CD4-positive, alpha-beta T cell treated with Interleukin-15 for 4 hours (primary cell): ENCODE measurements around the gene NDUFV3.
A peak's percentile ranks its signal among the peaks of the same experiment; 100 is the strongest.
"Not testable (repeated sequence)": the region's sequence is repeated elsewhere in the genome, so short reads cannot be mapped to it uniquely, and the experiment has no call there.

Experiments used
- DNase-seq: peaks from one replicate; pipeline ENCODE4 v3.0.0-alpha.2; 2020; ENCODE audit warnings: low spot score

The NDUFV3 gene

DNA sequence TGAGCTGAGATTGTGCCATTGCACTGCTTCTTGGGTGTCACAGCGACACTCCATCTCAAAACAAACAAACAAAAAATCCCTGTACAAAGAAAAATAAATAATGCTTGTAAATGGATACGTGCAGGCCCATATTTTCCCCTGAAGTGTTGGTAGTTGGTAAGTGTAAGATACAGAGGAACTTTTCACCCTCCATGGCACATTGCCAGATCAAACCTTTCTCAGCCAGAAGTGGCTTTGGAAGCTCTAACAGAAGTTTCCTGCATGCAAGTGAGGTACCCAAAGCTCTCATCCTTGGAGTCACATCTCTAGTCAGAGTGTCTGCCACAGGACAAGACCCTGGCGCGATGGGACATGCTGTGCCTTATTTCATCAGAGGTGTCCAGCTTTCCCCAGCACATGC, 7.3 kb downstream of the NDUFV3 start:
- DNase-seq, result no peak

- DNase-seq, result no peak
Measured at GRCh38 chr21:42903817-42904216, 10.7 kb downstream of the NDUFV3 start.

GRCh38 chr21:42905195-42905594, 12.1 kb downstream of the NDUFV3 start:
- no peak for DNase-seq

GRCh38 chr21:42906233-42906632, 13.1 kb downstream of the NDUFV3 start:
- no peak for DNase-seq

DNA sequence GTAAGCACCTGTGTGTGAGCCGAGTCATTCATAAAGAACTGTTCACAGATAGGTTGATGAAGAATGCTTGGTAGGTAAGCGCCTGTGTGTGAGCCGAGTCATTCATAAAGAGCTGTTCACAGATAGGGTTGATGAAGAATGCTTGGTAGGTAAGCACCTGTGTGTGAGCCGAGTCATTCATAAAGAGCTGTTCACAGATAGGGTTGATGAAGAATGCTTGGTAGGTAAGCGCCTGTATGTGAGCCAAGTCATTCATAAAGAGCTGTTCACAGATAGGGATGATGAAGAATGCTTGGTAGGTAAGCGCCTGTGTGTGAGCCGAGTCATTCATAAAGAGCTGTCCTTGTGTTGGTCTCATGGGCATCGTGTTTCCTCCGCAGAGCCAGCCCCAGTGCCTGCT, 15.4 kb downstream of the NDUFV3 start:
- DNase-seq, result not testable (repeated sequence)

DNA sequence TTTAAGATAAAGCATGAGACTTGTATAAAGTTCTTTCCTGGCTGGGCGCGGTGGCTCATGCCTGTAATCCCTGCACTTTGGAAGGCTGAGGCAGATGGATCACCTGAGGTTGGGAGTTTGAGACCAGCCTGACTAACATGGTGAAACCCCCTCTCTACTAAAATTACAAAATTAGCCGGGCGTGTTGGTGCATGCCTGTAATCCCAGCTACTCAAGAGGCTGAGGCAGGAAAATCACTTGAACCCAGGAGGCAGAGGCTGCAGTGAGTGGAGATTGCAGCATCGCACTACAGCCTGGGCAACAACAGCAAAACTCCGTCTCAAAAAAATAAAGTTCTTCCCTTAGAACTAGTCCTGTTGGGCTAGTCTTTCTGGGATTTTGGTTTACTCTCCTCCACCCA, 18.8 kb downstream of the NDUFV3 start:
- DNase-seq, result not testable (repeated sequence)

DNA sequence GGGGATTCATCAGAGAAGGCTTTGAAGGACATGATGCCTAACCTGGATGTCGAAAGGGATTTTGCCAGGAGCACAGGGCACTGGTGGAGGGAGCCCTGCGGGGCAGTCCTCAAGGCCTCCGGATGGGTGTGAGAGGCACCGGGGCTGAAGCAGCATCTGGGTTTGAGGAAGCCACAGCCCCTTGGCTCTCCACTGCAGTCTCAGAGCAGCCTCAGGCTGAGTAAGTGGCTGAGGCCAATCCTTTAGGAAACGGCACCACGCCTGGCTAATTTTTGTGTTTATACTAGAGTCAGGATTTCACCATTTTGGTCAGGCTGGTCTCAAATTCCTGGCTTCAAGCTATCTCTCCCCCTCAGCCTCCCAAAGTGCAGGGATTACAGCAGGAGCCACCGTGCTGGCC, 20.4 kb downstream of the NDUFV3 start:
- no peak for DNase-seq

- no peak for DNase-seq
Measured at GRCh38 chr21:42918291-42918690, 25.2 kb downstream of the NDUFV3 start.

DNA sequence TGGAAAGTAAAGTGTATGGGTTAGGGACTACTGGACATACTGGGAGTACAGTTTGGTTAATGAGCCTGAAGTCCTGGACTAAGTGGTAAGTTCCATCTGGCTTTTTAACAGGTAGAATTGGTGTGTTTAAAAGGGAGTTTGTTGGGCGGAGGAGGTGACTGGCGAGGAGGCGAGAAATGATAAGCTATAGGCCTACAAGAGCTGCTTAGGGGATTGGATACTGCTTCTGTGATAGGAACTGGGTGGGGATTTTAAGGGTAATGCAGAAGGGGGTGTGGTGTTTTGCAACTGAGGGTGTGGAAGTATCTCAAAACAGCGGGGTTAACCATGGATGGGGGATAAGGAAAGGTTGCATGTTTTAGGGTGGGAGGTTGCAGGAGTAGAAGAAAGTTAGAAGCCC, 28.8 kb downstream of the NDUFV3 start:
- no peak for DNase-seq

DNA sequence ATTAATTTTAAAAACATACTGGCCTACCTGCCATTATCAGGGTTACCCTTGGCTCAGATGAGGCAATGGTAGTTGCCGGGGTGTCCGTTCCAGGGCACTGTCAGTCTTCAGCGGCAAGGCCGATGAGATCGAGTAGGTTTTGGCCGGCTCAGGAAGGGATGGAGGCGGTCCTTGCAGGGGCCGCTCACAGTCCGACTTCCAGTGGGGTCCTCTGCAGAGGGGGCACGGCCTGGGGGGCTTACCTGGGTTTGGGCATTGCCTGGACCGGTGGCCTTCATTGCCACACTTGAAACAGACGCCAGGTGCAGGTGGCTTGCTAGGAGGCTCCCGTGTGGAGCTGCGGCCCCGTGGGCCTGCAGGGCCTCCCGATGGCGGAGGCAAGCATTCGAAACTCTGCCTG, 29.8 kb downstream of the NDUFV3 start:
- no peak for DNase-seq

DNA sequence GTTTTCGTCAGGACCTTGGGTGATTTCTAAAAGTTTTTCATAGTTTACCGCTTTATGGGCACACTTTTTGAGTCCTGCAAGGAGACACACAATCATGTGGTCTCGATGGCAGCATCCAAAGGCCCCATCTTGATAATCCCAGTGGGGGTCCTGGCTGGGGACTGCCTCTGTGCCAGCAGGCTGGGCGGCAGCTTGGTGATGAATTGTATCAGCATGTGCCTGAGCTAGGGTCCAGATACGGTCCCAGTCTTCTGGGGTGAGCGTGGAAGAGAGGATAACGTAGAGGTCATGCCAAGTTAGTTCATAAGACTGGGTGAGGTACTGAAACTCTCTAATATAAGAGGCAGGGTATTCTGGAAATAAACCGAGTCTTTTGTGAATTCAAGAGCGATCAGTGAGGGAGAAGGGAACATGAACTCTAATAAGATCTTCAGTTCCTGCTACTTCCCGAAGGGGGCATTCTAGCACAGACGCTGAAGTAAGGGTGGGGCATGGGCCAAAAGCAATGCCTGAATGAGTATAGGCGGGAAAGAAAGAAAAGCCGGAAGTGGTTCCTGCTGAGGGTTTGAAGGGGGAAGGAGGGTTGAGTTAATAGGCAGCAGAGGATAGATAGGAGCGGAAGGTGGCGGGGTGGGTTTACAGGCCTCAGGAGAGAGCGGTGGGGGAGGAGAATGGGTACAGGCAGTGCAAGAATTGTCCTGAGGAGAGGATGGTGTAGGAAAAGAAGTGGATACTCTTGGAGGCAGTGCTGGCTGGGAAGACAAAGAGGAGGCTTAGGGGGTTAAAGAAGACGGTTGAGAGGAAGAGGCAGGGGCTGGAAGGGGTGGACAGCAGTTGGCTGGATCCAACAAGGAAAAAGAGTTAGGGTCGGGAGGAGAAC, 30.7 kb downstream of the NDUFV3 start:
- peak; percentile 73 for DNase-seq

- no peak for DNase-seq
Measured at GRCh38 chr21:42924433-42924751, 31.3 kb downstream of the NDUFV3 start.

DNA sequence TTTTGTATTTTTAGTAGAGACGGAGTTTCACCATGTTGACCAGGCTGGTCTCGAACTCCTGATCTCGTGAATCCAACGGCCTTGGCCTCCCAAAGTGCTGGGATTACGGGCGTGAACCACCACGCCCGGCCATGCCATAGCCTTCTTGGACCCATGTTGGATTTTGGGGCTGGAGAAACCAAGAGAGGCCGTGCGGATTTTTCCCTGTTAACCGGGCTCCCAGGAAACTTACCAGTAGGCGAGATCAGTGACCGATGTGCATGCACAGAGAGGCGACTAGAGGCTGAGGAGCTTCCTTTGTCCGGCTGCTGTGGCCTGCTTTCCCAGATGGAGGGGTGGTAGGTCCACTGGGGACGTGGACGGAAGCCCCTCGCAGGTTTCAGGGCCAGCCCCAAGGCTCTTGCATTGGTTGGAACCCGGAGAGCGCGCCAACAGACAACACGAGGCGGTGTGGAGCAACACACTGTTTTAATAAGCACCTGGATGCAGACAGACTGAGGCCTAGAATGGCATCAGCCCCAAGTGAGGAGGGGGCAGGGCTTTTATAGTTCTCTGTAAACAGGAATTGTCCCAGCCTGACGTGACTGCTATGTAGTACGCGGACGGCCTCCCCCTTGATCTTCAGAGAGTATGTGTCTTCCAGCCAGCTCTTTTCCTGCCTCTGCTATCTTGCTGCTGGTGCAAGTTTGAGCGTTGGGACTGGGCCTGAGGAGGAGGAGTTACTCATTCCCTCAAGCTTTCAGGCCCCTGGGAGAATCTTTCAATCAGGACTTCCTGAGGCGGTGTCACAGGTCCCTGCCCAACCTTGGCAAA, 32.2 kb downstream of the NDUFV3 start, which contains the start of gene ERVH48-1:
ERVH48-1 (minus strand) TSS at position 517 of the 813 bp plus-strand sequence. CDS start 6,624 bp downstream, outside the sequence.
- no peak for DNase-seq

DNA sequence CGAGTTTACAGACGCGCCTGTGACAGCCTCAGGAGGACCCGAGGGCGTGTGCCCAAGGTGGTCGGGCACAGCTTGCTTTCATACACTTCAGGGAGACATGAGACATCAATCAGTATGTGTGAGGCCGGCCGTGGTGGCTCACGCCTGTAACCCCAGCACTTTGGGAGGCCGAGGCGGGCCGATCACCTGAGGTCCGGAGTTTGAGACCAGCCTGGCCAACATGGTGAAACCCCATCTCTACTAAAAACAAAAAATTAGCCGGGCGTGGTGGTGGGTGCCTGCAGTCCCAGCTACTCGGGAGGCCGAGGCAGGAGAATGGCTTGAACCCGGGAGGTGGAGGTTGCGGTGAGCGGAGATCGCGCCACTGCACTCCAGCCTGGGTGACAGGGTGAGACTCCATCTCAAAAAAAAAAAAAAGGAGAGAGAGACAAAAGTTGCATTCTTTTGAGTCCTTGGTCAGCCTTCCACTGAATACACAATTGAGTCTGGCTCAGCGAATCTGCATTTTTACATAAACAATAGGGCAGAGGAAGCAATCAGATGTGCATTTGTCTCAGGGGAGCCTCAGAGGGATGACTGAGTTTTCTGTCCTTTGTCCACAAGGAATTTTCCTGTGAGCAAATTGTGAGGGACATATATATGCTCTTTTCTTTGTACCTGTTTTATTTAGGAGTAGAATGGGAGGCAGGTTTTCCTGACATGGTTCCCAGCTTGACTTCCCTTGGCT, 34.5 kb downstream of the NDUFV3 start:
- not testable (repeated sequence) for DNase-seq

- DNase-seq, result no peak
Measured at GRCh38 chr21:42929969-42930368, 36.9 kb downstream of the NDUFV3 start.

DNA sequence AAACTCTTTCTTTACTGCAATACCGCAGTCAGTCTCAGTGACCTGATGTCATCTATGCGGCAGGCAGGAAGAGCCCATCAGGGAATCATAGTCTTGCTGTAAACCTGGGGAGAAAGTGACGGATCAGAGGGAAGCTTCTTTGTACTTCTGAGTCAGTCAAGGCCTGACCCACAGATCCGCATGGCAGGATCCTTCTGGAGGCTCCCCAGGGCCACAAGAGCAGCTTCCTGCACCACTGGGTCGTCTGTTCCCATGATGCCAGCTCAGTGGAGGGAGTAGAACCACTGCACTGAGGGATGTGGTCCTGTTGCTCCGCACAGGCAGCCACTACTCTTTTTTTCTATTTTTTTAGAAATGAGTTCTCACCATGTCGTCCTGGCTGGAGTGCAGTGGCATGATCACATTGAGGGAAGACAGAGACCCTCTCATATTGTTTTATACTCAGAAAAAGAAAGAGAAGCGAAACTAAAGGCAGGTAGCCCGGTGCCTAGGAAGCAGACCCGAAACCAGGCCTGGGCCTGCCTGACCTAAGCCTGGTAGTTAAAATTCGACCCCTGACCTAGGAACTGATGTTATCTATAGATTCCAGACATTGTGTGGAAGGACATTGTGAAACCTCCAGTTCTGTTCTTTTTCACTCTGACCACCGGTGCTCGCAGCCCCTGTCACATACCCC, 38.6 kb downstream of the NDUFV3 start:
- DNase-seq, result no peak

DNA sequence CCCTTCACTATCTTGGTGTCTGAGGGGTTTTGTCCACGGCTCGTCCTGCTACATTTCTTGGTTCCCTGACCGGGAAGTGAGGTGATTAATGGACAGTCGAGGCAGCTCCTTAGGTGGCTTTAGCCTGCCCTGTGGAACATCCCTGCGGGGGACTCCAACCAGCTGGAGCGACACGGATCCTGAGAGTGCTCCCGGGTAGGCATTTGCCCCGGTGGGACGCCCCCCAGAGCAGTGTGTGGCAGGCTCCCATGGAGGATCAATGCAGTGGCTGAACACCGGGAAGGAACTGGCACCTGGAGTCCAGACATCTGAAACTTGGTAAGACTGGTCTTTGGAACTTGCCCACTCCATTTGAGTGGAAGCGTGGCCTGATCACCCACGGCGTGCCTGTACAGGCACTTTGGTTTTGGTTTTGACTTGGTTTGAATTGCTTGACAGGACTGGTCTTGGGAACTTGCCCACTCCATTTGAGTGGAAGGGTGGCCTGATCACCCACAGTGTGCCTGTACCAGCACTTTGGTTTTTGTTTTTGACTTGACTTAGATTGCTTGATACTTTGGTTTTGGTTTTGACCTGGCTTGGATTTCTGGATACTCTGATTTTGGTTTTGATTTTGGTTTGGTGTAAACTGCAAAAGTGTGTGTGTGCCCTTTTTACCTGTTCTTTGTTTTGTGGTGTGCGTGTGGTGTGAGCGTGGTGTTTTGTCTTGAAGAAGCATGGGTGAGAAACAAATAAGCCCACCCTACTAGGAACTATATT, 39.4 kb downstream of the NDUFV3 start:
- DNase-seq, result not testable (repeated sequence)

DNA sequence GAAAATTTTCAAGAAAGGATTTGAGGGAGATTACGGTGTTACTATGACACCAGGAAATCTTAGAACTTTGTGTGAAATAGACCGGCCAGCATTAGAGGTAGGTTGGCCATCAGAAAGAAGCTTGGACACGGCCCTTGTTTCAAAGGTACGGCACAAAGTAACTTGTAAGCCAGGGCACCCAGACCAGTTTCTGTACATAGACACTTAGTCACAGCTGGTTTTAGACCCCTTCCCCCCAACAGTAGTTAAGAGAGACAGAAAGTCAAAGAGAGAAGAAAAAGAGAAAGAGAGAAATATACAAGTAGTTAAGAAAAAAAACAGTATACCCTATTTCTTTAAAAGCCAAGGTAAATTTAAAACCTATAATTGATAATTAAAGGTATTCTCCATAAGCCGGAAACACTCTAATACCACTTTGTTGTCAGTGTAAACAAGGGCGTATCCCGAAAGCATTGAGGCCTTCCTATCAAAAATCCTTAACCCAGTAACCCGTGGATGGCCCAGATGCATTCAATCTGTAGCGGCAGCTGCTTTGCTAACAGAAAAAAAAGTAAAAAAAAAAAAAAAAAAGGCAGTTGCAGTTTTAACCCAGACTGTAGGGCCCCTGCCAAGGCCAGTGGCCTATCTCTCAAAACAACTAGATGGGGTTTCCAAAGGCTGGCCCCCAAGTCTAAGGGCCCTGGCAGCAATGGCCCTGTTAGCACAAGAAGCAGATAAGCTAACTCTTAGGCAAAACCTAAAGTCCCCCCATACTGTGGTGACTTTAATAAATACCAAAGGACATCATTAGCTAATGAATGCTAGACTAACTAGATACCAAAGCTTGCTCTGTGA, 40.2 kb downstream of the NDUFV3 start:
- DNase-seq, result not testable (repeated sequence)

DNA sequence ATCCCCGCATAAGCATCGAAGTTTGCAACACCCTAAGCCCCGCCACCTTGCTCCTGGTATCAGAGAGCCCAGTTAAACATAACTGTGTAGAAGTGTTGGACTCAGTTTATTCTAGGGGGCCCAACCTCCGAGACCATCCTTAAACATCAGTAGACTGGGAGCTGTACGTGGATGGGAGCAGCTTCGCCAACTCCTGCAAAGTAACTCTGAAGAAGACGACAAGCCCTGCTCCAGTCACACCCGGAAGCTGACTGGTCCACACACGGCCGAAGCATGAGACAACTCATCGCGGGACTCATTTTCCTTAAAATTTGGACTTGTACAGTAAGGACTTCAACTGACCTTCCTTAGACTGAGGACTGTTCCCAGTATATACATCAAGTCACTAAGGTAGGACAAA, 40.9 kb downstream of the NDUFV3 start:
- DNase-seq, result not testable (repeated sequence)

DNA sequence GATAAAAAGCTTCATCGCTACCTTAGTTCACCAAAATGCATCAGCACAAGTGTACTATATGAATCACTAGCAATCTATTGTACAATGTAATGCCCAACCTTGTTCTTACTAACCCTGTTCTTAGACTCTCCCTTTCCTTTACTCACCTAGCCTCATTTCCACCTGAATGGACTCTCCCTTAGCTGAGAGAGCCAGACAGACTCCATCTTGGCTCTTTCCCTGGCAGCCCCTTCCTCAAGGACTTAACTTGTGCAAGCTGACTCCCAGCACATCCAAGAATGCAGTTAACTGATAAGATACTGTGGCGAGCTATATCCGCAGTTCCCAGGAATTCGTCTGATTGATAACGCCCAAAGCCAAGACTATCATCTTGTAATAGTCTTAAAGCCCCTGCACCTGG, 43.3 kb downstream of the NDUFV3 start:
- not testable (repeated sequence) for DNase-seq
